Fibroblast of lung (primary cell): ENCODE results near the gene SOSTDC1.

Experiments
- CTCF ChIP-seq, 2 donors: IDR thresholded peaks in 1 of 2; conservative IDR thresholded peaks in 1 of 2; 1 replicate in 1 of 2; 2 replicates in 1 of 2; pipeline ENCODE4 v1.5.1; 2011 to 2012; ENCODE audit warnings: low read length in 2 of 2, control low read depth in 1 of 2, inconsistent platforms in 1 of 2, low read depth in 1 of 2, mild to moderate bottlenecking in 1 of 2
- EZH2 ChIP-seq: IDR thresholded peaks from 2 replicates; pipeline ENCODE4 v1.5.1; 2012; ENCODE audit warnings: low read length, control low read depth, mild to moderate bottlenecking; ENCODE audit errors: missing control alignments

GRCh38 chr7:16484453-16485158 is 19.1 kb upstream of the SOSTDC1 start:
- TF ChIP-seq EZH2 = no peak
- TF ChIP-seq CTCF (conservative IDR thresholded peaks at IDR 0.05 in 1 of 2, IDR thresholded peaks at IDR 0.05 in 1 of 2; ENCODE audit: low read depth in 1 of 2, low read length in 2 of 2) = no peak
